H9 (cell line): ENCODE results near the gene PLA2G5. TPM values are rescaled to one million over a fixed set of nuclear protein-coding genes. Genes with fewer than 3 reads are reported as not detected.

Experiments
- DNase-seq: peaks from one replicate; pipeline ENCODE4 v3.0.0-alpha.2; 2017
- H2AFZ ChIP-seq: one replicate; pipeline ENCODE4 v1.6.1; 2013; ENCODE audit warnings: mild to moderate bottlenecking, low read length, control low read depth, moderate library complexity
- H2AK5ac ChIP-seq: 2 replicates; pipeline ENCODE4 v1.6.1; 2013; ENCODE audit warnings: low read length, control low read depth, mixed read lengths; ENCODE audit not compliant: insufficient read length
- H2BK120ac ChIP-seq: one replicate; pipeline ENCODE4 v1.6.1; 2013; ENCODE audit warnings: low read depth, mild to moderate bottlenecking, low read length, control low read depth, inconsistent platforms; ENCODE audit not compliant: poor library complexity, severe bottlenecking
- H2BK12ac ChIP-seq: 2 replicates; pipeline ENCODE4 v1.6.1; 2013; ENCODE audit warnings: low read length, control low read depth, mixed read lengths, low read depth; ENCODE audit not compliant: insufficient read length
- H2BK15ac ChIP-seq: 2 replicates; pipeline ENCODE4 v1.6.1; 2013; ENCODE audit warnings: low read depth, low read length, control low read depth
- H2BK20ac ChIP-seq: one replicate; pipeline ENCODE4 v1.6.1; 2013; ENCODE audit warnings: low read depth, mild to moderate bottlenecking, low read length, control low read depth, inconsistent platforms; ENCODE audit not compliant: poor library complexity, severe bottlenecking
- H2BK5ac ChIP-seq: 2 replicates; pipeline ENCODE4 v1.6.1; 2013; ENCODE audit warnings: low read length, control low read depth, mixed read lengths; ENCODE audit not compliant: insufficient read length
- H3K14ac ChIP-seq: 2 replicates; pipeline ENCODE4 v1.6.1; 2013; ENCODE audit warnings: low read length, control low read depth; ENCODE audit not compliant: insufficient read depth
- H3K18ac ChIP-seq: 2 replicates; pipeline ENCODE4 v1.6.1; 2013; ENCODE audit warnings: low read depth, mild to moderate bottlenecking, mixed read lengths, low read length, control low read depth; ENCODE audit not compliant: insufficient read length
- H3K23ac ChIP-seq: 2 replicates; pipeline ENCODE4 v1.6.1; 2013; ENCODE audit warnings: low read length, control low read depth, mixed read lengths, low read depth; ENCODE audit not compliant: insufficient read length
- H3K23me2 ChIP-seq: 2 replicates; pipeline ENCODE4 v1.6.1; 2013; ENCODE audit warnings: low read depth, mild to moderate bottlenecking, mixed read lengths, low read length, control low read depth; ENCODE audit not compliant: insufficient read length, poor library complexity, severe bottlenecking
- H3K27ac ChIP-seq: 2 replicates; pipeline ENCODE4 v1.5.1; 2013; ENCODE audit warnings: low read length, control low read depth, mixed read lengths, low read depth; ENCODE audit not compliant: insufficient read length
- H3K27me3 ChIP-seq: 2 replicates; pipeline ENCODE4 v1.6.1; 2013; ENCODE audit warnings: low read length, control low read depth, inconsistent platforms; ENCODE audit not compliant: insufficient read depth
- H3K4ac ChIP-seq: 2 replicates; pipeline ENCODE4 v1.6.1; 2013; ENCODE audit warnings: low read depth, mild to moderate bottlenecking, control low read depth, inconsistent platforms, low read length, moderate library complexity
- H3K4me1 ChIP-seq: 2 replicates; pipeline ENCODE4 v1.6.1; 2013; ENCODE audit warnings: low read length, control low read depth, inconsistent platforms; ENCODE audit not compliant: insufficient read depth
- H3K4me2 ChIP-seq: 2 replicates; pipeline ENCODE4 v1.6.1; 2013; ENCODE audit warnings: low read length, control low read depth, mixed read lengths; ENCODE audit not compliant: insufficient read length, insufficient read depth
- H3K56ac ChIP-seq: 2 replicates; pipeline ENCODE4 v1.6.1; 2013; ENCODE audit warnings: low read depth, mild to moderate bottlenecking, mixed read lengths, low read length, control low read depth; ENCODE audit not compliant: insufficient read length
- H3K79me1 ChIP-seq: 2 replicates; pipeline ENCODE4 v1.6.1; 2013; ENCODE audit warnings: low read depth, mild to moderate bottlenecking, moderate library complexity, low read length, control low read depth, inconsistent platforms; ENCODE audit not compliant: insufficient read depth, poor library complexity, severe bottlenecking
- H3K79me2 ChIP-seq: 2 replicates; pipeline ENCODE4 v1.6.1; 2013; ENCODE audit warnings: low read length, control low read depth, inconsistent platforms; ENCODE audit not compliant: insufficient read depth
- H3K9ac ChIP-seq: 2 replicates; pipeline ENCODE4 v1.6.1; 2013; ENCODE audit warnings: low read length, control low read depth, mixed read lengths; ENCODE audit not compliant: insufficient read length; ENCODE audit errors: extremely low read depth
- H3K9me3 ChIP-seq: one replicate; pipeline ENCODE4 v1.6.1; 2013; ENCODE audit warnings: low read depth, low read length, inconsistent platforms; ENCODE audit not compliant: control insufficient read depth
- H3T11ph ChIP-seq: one replicate; pipeline ENCODE4 v1.6.1; 2013; ENCODE audit warnings: mild to moderate bottlenecking, low read length, control low read depth, inconsistent platforms
- H4K20me1 ChIP-seq: one replicate; pipeline ENCODE4 v1.6.1; 2013; ENCODE audit not compliant: control insufficient read depth, insufficient read length, insufficient read depth
- H4K5ac ChIP-seq: 2 replicates; pipeline ENCODE4 v1.6.1; 2013; ENCODE audit warnings: low read depth, mild to moderate bottlenecking, mixed read lengths, low read length, control low read depth; ENCODE audit not compliant: insufficient read length
- H4K8ac ChIP-seq: replicated peaks from 2 replicates; pipeline ENCODE4 v1.6.1; 2013; ENCODE audit warnings: low read length, control low read depth, mixed read lengths, low read depth; ENCODE audit not compliant: insufficient read length
- H4K91ac ChIP-seq: 2 replicates; pipeline ENCODE4 v1.6.1; 2013; ENCODE audit warnings: low read depth, mild to moderate bottlenecking, moderate library complexity, mixed read lengths, low read length, control low read depth; ENCODE audit not compliant: insufficient read length
- H3K27ac Mint-ChIP-seq, 3 experiments: 2 replicates in 2 of 3; 3 replicates in 1 of 3; pipeline ENCODE4 v1.8.0; 2020 to 2021; ENCODE audit warnings: mixed read lengths in 3 of 3, mild to moderate bottlenecking in 1 of 3, moderate library complexity in 1 of 3
- H3K27me3 Mint-ChIP-seq: 2 replicates; pipeline ENCODE4 v1.8.0; 2021; ENCODE audit warnings: low read depth, mild to moderate bottlenecking, moderate library complexity, mixed read lengths
- H3K36me3 Mint-ChIP-seq, 3 experiments: 2 replicates in 2 of 3; 3 replicates in 1 of 3; pipeline ENCODE4 v1.8.0; 2020 to 2021; ENCODE audit warnings: low read depth in 3 of 3, mixed read lengths in 3 of 3; ENCODE audit not compliant: insufficient read depth in 1 of 3
- H3K4me1 Mint-ChIP-seq, 2 experiments: 2 replicates each; pipeline ENCODE4 v1.8.0; 2020; ENCODE audit warnings: mixed read lengths in 2 of 2
- H3K4me3 Mint-ChIP-seq, 2 experiments: 2 replicates in 1 of 2; 3 replicates in 1 of 2; pipeline ENCODE4 v1.8.0; 2020 to 2021; ENCODE audit warnings: mild to moderate bottlenecking in 2 of 2, mixed read lengths in 2 of 2, moderate library complexity in 1 of 2
- H3K9me3 Mint-ChIP-seq, 2 experiments: 2 replicates in 1 of 2; 3 replicates in 1 of 2; pipeline ENCODE4 v1.8.0; 2020; ENCODE audit warnings: mild to moderate bottlenecking in 2 of 2, mixed read lengths in 2 of 2, moderate library complexity in 1 of 2
- CTCF ChIP-seq: fragments of 200-600 bp; sonication (generic); conservative IDR thresholded peaks from 3 replicates; pipeline ENCODE4 v1.8.0; 2021; ENCODE audit warnings: antibody characterized with exemption, mild to moderate bottlenecking
- WGBS: extraction: QIAGEN DNeasy Blood & Tissue Kit; methylation state at CpG from one replicate; pipeline ENCODE4 v1.1.7; 2013; ENCODE audit warnings: missing lambda C conversion rate, low lambda C conversion rate, mixed read lengths; ENCODE audit not compliant: insufficient read length; ENCODE audit errors: extremely low coverage; 5-methylcytosine and 5-hydroxymethylcytosine counted together
- total RNA-seq: library from RNA; stranded (reverse); gene quantifications from 2 replicates; pipeline ENCODE4 v1.2.1, GENCODE V29; 2021

The PLA2G5 gene
- total RNA-seq, 1 experiment from 2014 or later: not detected

GRCh38 chr1:20096840-20097447 is 26.9 kb downstream of the PLA2G5 start:
- no peak overlapping the region for H4K91ac ChIP-seq
- H3K27ac Mint-ChIP-seq: no peak overlapping the region
- H2BK5ac ChIP-seq: no peak overlapping the region
- H3K18ac ChIP-seq: no peak overlapping the region
- H3K27ac ChIP-seq: no peak overlapping the region
- H3K4me1 ChIP-seq: no peaks in the 10 kb centered on the region
- H3K9ac ChIP-seq: no peak overlapping the region
- no peak overlapping the region for H3K4me3 Mint-ChIP-seq
- no peak overlapping the region for H2BK20ac ChIP-seq
- peaks cover 46 to 53% of the 10 kb centered on the region in 2 experiments for H3K9me3 Mint-ChIP-seq
- H3K23ac ChIP-seq: no peak overlapping the region
- no peak overlapping the region for H2BK12ac ChIP-seq
- no peak overlapping the region for H2AFZ ChIP-seq
- no peak overlapping the region for H4K8ac ChIP-seq
- WGBS: no CpG with 5 or more reads among the region's 7 CpGs
- no peak overlapping the region for H3K4ac ChIP-seq
- no peaks in the 10 kb centered on the region for H3K27me3 ChIP-seq
- no peak overlapping the region for H3T11ph ChIP-seq
- H3K79me2 ChIP-seq: no peaks in the 10 kb centered on the region
- H3K79me1 ChIP-seq: no peaks in the 10 kb centered on the region
- TF ChIP-seq CTCF: no peak
- no peak for DNase-seq
- H4K5ac ChIP-seq: no peak overlapping the region
- no peaks in the 10 kb centered on the region for H3K23me2 ChIP-seq
- H3K56ac ChIP-seq: no peak overlapping the region
- H2BK15ac ChIP-seq: no peak overlapping the region
- H4K20me1 ChIP-seq: no peaks in the 10 kb centered on the region
- peaks cover 28% of the 10 kb centered on the region for H3K27me3 Mint-ChIP-seq
- H3K4me2 ChIP-seq: no peak overlapping the region
- H3K14ac ChIP-seq: no peak overlapping the region
- H2AK5ac ChIP-seq: no peak overlapping the region
- peaks cover 0 to 2% of the 10 kb centered on the region in 2 experiments; a peak in 1 of 4 replicates for H3K4me1 Mint-ChIP-seq
- H3K36me3 Mint-ChIP-seq: peaks cover 7 to 24% (median 23%) of the 10 kb centered on the region in 3 experiments
- no peak overlapping the region for H2BK120ac ChIP-seq
- H3K9me3 ChIP-seq: peaks cover 37% of the 10 kb centered on the region
